Measurements from ENCODE around the gene CUBN.

CUBN gene
- 12.7 to 36.8 (median 26.8) reads per million in 4 experiments for total RNA-seq

DNA sequence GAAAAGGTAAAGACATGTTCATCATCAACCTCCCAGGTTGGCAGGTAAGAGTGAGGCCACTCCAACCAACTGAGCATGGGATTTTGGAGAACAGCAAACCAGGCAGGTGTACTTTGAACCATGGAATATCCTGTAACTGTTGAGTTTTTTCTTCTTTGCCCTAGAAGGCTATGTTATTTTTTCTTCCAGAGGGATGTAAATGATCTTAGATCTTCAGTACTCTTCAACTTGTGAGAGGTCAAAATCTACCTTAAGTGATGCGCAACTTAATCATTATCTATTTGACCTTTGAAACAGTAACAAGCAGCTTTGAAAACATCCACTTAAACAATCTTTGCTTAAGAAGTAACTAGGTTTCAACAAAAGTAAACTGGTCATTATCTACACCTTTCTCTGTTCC is at the start of gene CUBN:
CUBN (minus strand) TSS at position 71 of the 400 bp plus-strand sequence; CDS start at position 25, 46 bp downstream.
- no peak for DNase-seq

DNA sequence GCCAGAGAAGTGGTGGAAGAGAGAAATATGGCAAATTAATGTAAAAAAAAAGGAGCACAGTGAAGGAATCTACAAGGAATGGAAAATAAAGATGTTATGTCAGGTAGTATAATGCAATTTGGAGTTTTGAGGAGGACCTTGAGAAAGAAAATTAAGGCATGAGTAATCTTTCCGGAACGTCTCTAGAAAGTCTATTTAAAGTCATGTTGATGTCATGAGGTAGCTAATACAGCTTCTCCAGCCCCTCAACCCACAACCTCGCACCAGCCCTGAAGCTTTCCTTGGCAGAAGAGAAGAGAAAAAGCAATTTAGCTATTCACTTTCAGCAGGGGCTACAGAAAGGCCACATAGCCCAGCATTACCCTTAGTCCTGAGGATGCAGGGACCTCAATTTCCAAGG is 49.4 kb upstream of the CUBN start:
- no peak for DNase-seq

DNA sequence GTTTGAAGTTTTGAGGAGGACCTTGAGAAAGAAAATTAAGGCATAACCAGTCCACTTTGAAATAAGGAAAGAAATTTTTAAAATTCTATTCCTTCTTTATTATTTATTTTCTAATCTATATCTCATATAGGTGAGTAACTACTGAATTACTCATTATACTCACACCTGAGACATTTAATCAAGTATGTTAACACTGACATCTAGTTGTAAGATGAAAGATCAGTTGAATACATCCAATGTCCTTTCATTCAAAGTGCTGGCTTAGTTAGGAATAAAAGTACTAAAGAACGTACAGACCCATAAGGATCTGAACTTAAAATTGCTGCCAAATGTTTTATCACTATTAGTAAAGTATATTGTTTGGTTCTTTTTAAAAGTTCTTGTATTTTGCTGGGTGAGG is 48.4 kb upstream of the CUBN start:
- no peak for DNase-seq

DNA sequence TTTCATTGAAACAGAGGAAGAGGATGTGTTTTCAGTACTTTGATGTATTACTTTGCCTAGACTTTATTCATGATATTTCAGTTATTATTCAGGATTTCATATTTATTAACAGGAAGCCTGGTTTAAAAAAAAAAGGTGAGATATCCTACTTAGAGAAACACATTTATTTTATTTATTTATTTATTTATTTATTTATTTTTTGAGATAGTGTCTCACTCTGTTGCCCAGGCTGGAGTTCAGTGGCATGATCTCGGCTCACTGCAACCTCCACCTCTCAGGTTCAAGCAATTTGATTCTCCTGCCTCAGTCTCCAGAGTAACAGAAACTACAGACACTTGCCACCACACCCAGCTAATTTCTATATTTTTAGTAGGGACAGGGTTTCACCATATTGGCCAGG is 47.4 kb upstream of the CUBN start:
- DNase-seq: no peak

DNA sequence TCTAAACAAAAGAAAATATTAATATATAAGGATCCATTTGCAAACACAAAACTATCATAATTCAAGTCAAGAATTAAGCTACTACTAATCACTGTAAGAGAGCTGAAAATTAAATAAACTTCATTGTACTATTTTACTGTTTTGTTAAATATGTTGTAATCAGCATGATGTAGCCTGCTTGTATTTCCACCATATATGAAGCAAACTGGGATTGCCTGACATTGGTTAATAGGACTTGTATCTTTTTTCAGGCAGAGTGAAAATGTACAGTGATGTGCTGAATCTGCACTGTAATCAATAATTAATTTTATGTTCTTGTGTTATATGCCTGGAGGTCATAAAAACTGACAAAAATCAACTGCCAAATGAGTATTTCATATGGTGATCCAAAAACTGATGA is 46.5 kb upstream of the CUBN start:
- no peak for DNase-seq

DNA sequence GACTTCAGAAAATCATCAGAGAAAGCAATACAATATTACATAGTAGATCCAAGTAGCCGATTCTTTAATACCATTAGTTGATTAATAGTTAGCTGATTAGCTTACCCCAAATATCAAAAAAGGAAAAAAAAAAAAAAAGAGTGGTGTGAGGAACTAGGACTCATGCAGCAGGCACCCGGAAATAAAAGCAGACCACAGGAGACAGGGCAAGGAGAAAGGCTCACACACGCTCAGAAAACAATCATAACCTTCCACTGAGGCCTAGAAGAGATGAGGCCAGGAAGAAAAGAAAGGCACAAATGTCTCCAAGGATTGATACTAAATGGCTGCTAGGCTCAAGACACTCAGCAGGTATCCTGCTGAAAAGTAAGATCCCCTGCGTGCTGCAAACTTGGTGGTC is 45.9 kb upstream of the CUBN start:
- no peak for DNase-seq

DNA sequence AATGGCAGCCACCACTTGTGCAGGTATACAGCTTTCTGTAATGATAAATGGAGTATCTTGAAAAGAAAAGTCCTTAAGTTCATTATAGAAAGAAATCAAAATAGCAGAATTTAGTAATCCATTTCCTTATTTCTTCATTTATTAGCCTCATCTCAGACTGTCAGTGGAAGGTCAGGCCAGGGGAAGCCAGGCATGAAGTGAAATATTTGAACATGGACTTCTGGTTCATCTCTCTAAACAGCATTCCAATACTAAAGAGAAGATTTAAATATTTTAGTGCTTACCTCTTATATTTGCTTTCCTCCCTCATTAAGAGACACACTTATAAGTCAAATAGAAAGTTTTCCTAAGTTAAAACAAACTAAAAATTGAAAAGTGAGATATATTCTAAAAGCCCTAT is 45.0 kb upstream of the CUBN start:
- DNase-seq: no peak

DNA sequence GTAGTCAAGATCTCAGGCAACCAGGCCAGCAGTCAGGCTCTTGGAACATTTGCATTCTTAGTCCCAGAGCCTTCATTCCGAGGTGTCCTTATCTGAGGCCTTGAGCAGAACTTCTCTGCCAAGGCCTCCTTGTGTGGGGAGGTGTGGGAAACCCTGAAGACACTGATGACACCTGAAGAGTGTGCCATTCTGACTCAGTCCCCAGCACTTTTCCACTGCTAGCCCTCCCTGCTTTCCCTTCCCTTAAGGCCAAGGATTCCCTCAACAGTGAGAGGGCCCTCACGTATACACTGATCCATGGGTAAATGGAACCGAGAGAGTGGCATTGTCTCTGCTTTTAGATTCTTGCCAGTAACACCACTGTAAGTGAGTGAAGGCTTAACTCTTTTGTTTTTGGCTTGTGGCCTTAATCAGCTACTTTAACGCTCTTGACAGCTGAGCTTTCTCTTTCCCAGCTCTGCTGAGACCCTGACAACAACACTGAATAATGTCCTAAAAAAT is 41.6 kb upstream of the CUBN start:
- DNase-seq: no peak

DNA sequence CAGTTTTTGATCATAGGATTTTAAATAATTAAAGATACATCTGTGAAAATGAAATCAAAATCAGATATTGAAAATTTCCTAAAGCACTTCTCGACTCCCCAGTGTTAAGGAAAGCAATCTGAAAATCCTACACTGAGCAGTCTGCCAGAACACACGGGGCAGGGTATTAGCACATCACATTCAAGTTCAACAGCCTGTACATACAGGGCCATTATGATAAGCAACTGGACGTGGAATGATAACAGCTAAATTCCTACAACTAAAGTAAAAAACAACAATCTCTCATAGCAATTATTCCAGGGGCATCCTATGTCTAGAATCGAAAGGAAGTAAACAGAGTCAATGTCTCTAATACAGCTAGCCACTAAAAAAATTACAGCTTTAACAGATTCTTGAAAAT is 40.2 kb upstream of the CUBN start:
- no peak for DNase-seq

DNA sequence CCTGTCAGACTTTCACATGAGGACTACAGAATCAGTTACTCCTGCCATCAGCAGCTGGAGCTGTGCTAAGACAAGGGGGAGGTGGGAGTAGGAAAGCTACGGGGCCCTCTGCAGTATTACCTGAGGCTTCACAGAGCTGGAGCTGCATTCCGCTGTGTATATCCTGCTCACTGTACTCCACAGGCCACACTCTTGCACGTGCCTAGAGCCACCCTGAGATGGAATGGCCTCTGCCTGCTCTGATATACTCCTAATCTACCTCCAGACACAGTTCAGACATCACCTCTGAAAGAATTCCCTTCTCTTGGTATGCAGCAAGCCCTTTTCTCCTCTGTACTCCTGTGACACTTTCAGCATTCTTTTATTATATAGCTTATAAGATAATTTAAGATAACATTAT is 37.1 kb upstream of the CUBN start:
- DNase-seq: no peak

DNA sequence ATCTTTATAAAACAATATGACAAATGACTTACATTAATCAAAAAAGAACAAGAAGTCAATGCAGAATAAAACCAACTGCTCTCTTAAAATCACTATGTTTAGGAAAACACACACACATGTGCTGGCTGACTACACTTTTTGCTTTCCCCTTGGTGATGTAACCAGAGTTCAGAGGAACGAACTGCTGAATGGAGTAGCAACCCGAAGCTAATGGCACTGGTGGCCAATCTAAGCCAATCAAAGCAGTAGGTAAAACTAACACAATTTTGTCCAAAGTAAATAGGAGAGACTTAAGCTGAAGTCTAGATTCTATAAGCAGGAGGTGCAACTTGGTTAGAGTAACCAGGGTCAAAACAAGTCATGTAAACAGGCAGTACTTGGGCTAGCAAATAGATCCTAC is 33.2 kb upstream of the CUBN start:
- DNase-seq: no peak

DNA sequence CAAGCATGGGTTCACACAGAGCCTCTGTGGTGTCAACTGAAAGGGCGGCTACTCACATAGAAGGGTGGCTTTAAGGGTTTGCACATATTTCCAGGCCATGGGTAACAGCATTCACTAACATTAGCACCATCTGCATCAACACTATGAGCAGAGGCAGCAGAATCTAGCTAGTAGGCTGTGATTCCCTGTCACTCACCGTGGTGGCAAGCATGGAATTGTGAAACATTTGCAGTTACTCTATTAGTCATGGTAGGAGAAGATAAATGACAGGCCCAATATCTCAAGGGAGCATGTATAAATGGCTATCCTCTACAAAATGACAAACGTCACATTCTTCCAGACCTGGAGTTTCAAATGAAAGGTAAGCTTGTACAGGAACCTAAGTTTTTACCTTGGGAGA is 32.2 kb upstream of the CUBN start:
- no peak for DNase-seq

DNA sequence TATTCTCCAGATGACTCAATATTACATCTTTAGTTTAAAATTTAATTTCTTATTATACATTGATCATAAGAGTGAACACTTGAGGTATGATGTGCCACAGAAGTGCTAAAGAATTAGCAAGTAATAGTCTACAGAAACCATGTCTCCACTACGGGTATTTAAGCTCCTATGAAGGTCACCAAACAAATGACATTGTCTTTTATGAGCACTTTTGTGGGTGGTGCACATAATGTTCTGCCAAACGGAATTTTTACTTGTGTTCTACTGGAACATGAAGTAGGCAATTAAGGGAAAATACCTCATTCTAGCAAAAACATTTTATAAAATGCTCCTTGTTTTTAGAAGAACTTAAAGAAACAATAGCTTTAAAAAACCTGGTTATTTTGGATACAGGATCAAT is 27.4 kb upstream of the CUBN start:
- no peak for DNase-seq

DNA sequence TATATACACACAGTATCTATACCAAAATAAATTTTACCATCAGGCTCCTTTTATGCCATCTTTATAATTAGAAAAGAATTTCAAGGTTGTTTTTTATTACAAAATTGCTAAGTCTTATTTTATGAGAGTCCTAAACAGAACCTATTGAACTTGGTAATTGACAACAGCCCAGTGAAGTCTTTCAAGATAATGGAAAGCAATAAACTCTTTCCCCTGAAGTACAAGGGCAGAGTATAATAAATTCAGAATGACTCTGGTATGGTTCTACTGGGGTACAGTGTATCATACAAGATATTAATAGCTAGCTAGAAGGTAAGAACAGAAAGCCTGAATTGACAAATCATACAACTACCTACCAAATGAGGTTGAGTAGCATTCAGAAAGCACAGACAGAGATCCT is 26.2 kb upstream of the CUBN start:
- no peak for DNase-seq

DNA sequence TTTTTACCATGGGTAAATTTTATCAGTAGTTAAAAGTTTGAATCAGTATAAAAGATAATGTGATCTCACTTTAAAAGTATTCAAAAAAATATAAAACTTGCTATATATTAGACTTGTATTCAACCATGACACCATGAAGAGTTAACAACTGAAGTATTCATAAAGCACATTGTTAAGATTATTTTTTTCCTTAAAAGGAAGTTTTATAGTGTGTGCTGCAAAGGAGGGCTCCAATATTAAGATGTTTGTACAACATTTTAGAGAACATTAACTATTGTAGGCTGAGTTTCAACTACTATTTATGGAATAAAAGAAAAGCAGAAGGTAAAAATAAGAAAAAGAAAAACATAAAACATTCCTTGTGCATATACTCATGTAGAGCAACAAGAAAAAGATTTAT is 24.5 kb upstream of the CUBN start:
- no peak for DNase-seq

DNA sequence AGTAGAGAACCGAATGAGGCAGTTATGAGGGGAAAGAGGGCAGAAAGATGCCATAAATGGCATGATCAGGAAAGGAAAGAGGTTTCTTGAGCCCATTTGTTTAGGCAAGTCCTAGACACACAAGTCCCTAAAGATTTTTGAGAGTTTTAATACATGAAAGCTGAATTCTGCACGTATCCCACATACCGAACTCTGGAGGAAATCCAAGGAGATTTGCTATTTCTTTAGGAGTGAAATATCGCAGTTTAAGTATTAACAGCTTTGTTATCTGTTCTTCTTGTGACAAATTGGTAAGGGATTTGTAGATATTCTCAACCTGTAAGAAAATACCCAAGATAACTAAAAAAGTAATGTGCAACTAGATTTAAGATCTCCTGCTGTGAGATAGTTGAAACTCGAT is 23.7 kb upstream of the CUBN start:
- DNase-seq: no peak

DNA sequence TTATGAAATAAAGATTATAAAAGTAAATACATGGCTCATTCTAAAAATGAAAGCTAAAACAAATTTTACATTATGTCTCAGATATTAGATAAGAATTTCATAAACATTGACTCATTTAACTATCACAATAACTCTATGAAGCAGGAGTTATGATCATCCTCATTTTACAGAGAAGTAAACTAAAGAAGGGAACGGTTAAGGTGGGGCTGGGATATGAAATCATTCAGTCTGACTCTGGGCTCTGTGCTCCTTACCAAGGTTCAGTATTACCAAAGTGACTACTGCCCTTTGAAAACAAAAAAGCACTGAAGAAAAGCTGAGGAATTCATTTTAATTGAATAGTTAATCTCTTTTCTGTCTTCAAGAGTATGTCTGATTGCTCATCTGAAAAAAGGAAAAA is 22.1 kb upstream of the CUBN start:
- no peak for DNase-seq

DNA sequence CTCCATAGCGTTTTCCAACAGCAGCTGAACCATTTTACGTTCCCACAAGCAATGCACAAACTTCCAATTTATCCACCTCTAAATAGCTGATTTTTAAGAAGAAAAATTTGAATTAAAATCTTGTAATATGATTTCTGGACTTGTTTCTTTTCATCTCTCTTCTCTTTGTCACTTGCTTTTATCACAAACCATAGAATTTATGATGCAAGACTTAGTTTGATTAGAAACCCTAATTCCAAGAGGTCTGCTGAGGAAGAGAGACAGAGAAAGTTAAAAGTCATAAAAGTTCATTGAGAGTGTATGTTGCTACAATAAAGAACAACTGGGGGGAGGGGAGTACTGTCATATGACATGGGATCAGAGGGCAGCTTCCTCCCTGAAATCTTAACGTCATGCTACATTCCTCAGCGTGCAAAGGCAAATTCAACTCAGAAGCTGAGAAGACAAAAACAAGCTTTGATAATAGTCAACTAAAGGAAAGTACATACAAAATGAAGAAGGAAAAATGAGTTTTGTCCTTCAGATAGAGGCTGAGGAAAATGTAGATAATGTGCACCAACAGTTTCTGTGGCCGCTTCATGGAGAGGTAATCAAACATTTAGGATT is 18.4 kb upstream of the CUBN start:
- DNase-seq: no peak

DNA sequence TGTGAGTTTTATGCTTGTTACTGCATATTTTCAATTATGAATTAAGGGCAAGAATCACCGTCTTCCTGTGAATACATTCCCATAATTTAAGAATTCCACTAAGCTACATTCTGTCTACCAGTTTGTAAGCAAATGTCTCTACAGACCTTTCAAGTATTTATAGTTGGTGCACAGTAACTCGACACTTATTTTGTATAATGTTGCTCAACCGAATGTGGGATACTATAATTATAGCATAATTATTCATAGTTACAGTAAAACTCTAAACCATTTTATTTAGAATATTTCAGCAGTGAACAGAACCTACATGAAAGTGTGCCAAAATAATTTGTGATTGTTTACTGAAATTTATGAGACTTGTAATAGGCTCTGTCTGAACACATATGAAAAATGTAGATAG is 17.3 kb upstream of the CUBN start:
- no peak for DNase-seq

DNA sequence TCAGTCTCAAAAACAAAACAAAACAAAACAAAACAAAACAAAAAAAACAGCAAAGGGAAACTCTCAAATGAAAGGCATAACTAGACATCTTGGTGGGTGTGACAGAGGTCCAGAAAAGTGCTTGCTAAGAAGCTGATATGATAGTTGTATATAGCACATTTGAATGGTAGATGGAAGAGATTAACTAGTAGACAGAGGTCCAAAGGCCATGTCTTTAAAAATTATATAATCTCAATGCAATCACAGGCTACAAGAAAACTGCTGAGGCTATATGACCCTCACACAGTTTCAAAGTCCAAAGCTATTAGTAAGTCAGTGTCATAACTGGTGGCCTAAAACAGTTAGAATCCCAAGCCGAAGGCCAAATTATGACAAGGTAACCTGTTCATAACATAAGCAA is 15.6 kb upstream of the CUBN start:
- DNase-seq: no peak

DNA sequence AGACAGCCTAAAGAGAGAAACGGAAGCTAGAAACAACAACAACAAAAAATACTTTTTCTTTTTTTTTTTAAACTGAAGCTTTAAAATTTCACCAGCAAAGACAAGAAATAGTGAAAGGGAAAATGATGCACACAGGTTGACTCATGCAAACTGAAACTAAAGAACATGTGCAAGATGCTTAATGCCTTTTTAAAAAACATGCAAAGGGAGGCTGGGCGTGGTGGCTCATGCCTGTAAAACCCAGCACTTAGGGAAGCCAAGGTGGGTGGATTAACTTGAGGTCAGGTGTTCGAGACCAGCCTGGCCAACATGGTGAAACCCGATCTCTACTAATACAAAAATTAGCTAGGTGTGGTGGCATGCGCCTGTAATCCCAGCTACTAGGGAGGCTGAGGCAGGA is 15.1 kb upstream of the CUBN start:
- DNase-seq: no peak

DNA sequence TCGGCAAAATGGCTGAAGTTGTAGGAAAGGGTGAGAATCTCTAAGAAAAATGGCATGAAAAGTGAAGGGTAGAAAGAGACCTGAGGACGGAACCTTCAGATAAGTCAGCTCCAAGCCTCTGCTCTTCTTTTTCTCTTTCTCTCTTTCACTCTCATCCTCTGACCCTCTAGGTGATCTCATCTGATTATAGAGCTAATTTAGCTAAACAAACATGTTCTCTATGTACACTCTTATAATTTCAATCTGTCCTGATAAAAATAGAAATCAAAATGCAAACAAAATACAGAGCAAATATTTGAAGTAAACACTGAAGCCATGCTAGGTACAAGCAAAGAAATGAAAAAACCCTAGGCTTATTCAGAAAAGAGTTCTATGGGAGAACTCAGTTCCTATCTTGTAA is 14.4 kb upstream of the CUBN start:
- no peak for DNase-seq

DNA sequence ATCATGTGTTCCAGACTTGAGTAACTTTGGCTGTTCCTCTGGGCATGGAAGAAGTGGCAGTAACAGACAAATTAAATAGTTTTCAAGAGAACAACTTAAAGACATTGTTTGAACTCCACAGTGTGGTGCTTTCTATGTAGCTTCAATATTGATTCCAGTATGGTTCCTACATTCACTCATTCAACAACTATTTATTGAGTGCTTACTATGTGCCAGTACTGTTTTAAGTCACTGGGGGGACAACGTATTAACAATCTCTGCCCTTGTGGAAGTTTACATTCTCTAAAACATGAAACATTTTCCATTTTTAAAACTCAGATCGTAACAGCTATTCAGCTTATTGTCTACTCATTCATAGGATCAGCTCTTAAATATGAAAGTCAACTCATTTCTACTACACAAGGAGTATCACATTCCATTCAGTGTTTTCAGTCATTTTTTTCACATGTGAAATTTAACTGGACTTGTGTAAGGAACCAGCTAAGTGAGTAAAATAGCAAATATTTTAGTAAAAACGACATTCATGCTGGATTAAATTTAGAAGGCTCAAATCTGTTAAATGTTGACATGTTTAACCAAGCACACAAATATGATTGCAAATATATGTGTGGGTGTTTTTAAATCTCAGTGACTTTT is 13.6 kb upstream of the CUBN start:
- DNase-seq: no peak

DNA sequence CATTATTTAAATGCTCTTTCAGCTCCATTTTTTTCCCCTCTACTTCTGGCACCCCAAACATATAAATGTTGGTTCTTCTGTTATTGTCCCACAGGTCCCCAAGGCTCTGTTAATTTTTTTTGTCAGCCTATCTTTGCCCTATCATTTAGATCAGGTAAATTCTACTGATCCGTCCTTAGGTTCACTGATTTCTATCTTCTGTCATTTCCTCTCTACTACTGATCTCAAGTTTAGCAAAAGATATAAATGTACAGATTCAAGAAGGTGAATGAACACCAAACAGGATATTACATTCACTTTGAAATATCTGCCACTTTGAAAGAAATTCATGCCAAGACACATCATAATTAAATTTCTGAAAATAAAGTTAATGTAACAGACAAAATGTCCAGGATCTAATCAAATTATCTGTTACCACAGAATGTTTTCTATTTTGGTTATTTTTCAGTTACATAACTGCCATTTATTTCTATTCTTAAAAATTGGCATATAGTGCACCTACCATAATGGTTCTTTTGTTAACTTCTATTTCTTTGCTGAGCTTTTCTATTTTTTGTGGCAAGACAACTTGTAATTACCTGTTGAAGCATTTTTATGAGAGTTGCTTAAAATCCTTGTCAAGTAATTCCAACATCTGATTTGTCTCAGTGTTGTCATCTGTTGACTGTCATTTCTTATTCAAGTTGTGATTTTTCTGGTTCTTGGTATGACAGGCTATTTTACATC is 12.1 kb upstream of the CUBN start:
- DNase-seq: no peak
